GM10847 (cell line): ENCODE measurements around the gene TUBA4B.
A peak's percentile ranks its signal among the peaks of the same experiment; 100 is the strongest.

Experiments used
- POLR2A ChIP-seq: IDR thresholded peaks from 2 replicates; pipeline ENCODE4 v1.6.1; 2011; ENCODE audit not compliant: insufficient read length; ENCODE audit errors: extremely low read depth

TUBA4B gene

GRCh38 chr2:219229305-219230058 lies 23.6 kb upstream of the TUBA4B start, which contains the start of the genes ANKZF1 and ATG9A:
TSS of gene ANKZF1 (plus strand) at chr2:219229806. CDS start at chr2:219230258, 452 bp downstream.
TSS of gene ATG9A (minus strand) at chr2:219229636. CDS start at chr2:219228024, 1,612 bp downstream.
- TF ChIP-seq POLR2A: peak; percentile 59

GRCh38 chr2:219230059-219230540 lies 22.9 kb upstream of the TUBA4B start:
- TF ChIP-seq POLR2A: no peak

GRCh38 chr2:219234331-219234730 lies 18.7 kb upstream of the TUBA4B start:
- TF ChIP-seq POLR2A: no peak

- no peak for TF ChIP-seq POLR2A
Measured at GRCh38 chr2:219243291-219243761, 9.7 kb upstream of the TUBA4B start.

- TF ChIP-seq POLR2A: no peak
Measured at GRCh38 chr2:219244789-219245147, 8.3 kb upstream of the TUBA4B start.

- TF ChIP-seq POLR2A: peak; percentile 88
Measured at GRCh38 chr2:219245148-219245898, 7.7 kb upstream of the TUBA4B start, which contains the start of the genes GLB1L and STK16. TSS of gene GLB1L (minus strand) at chr2:219245444. CDS start at chr2:219243573, 1,871 bp downstream. TSS of gene STK16 (plus strand) at chr2:219245479. CDS start at chr2:219246000, 521 bp downstream.

- TF ChIP-seq POLR2A: no peak
Measured at GRCh38 chr2:219245899-219246230, 7.2 kb upstream of the TUBA4B start.

- TF ChIP-seq POLR2A: no peak
Measured at GRCh38 chr2:219246559-219246958, 6.5 kb upstream of the TUBA4B start.

GRCh38 chr2:219247678-219248642 lies 5.1 kb upstream of the TUBA4B start:
- TF ChIP-seq POLR2A: no peak

- no peak for TF ChIP-seq POLR2A
Measured at GRCh38 chr2:219248845-219249202, 4.2 kb upstream of the TUBA4B start.

GRCh38 chr2:219249203-219249980 lies 3.7 kb upstream of the TUBA4B start:
- peak; percentile 18 for TF ChIP-seq POLR2A

GRCh38 chr2:219250049-219250781 lies 2.8 kb upstream of the TUBA4B start:
- TF ChIP-seq POLR2A: no peak

GRCh38 chr2:219251656-219252055 lies 1.4 kb upstream of the TUBA4B start:
- no peak for TF ChIP-seq POLR2A
